Esophagus muscularis mucosa (tissue), 3 donors: Measurements from ENCODE around the gene TXNL4A.

ENCODE experiments used
- POLR2AphosphoS5 ChIP-seq, 2 donors: sonication (generic); formaldehyde crosslinking; IDR thresholded peaks; one replicate each; pipeline ENCODE4 v1.6.1; 2017; ENCODE audit warnings: antibody characterized with exemption in 2 of 2
- TF ChIP-seq, protein P1 (sequence below), 3 experiments: fragments of 200-600 bp in 2 of 3; fragments of 450-650 bp in 1 of 3; sonication (generic) in 2 of 3; IDR thresholded peaks; one replicate each; pipeline ENCODE4 v1.5.1; 2017 to 2019; ENCODE audit warnings: antibody characterized with exemption in 3 of 3, mild to moderate bottlenecking in 2 of 3, moderate library complexity in 1 of 3

- TF ChIP-seq, protein P1, sequence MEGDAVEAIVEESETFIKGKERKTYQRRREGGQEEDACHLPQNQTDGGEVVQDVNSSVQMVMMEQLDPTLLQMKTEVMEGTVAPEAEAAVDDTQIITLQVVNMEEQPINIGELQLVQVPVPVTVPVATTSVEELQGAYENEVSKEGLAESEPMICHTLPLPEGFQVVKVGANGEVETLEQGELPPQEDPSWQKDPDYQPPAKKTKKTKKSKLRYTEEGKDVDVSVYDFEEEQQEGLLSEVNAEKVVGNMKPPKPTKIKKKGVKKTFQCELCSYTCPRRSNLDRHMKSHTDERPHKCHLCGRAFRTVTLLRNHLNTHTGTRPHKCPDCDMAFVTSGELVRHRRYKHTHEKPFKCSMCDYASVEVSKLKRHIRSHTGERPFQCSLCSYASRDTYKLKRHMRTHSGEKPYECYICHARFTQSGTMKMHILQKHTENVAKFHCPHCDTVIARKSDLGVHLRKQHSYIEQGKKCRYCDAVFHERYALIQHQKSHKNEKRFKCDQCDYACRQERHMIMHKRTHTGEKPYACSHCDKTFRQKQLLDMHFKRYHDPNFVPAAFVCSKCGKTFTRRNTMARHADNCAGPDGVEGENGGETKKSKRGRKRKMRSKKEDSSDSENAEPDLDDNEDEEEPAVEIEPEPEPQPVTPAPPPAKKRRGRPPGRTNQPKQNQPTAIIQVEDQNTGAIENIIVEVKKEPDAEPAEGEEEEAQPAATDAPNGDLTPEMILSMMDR (IDR thresholded peaks at IDR 0.05), result no peak
- TF ChIP-seq POLR2AphosphoS5 (IDR thresholded peaks at IDR 0.05), result no peak
These were observed 46.8 kb downstream of the TXNL4A start for GRCh38 chr18:79941473-79942119.
